ENCODE results near the gene BORCS5. TPM values are rescaled to one million over a fixed set of nuclear protein-coding genes. Genes with fewer than 3 reads are reported as not detected.

The BORCS5 gene
- total RNA-seq, 1 experiment from 2014 or later = 13.9 TPM

GRCh38 chr12:12405882-12406281 is 49.0 kb downstream of the BORCS5 start:
- no peak overlapping the region for H4K8ac ChIP-seq (replicated peaks; ENCODE audit: insufficient read length, low read depth, low read length)
- H2BK5ac ChIP-seq (ENCODE audit: insufficient read length, low read length) = no peak overlapping the region
- H3K4me1 ChIP-seq (ENCODE audit: insufficient read depth, low read length) = no peaks in the 10 kb centered on the region; the same call in 1 of the 2 replicates
- H3K56ac ChIP-seq (ENCODE audit: insufficient read length, low read depth, low read length) = no peak overlapping the region
- peaks cover 4 to 5% (median 4%) of the 10 kb centered on the region in 3 experiments; a peak in 6 of 7 replicates for H3K36me3 Mint-ChIP-seq (ENCODE audit: insufficient read depth in 1 of 3, low read depth in 3 of 3)
- no peak overlapping the region for H3K18ac ChIP-seq (ENCODE audit: insufficient read length, low read depth, low read length)
- no peak overlapping the region for H3K27ac Mint-ChIP-seq
- H3K79me1 ChIP-seq (ENCODE audit: insufficient read depth, low read depth, low read length, poor library complexity, severe bottlenecking) = no peaks in the 10 kb centered on the region
- H3K27me3 ChIP-seq (ENCODE audit: insufficient read depth, low read length) = no peaks in the 10 kb centered on the region
- H3K79me2 ChIP-seq (ENCODE audit: insufficient read depth, low read length) = no peaks in the 10 kb centered on the region
- H3K27ac ChIP-seq (ENCODE audit: insufficient read length, low read depth, low read length) = no peak overlapping the region
- H2BK120ac ChIP-seq (ENCODE audit: low read depth, low read length, poor library complexity, severe bottlenecking) = no peak overlapping the region
- no peaks in the 10 kb centered on the region for H3K23me2 ChIP-seq (ENCODE audit: insufficient read length, low read depth, low read length, poor library complexity, severe bottlenecking)
- H2AK5ac ChIP-seq (ENCODE audit: insufficient read length, low read length) = no peak overlapping the region
- H4K5ac ChIP-seq (ENCODE audit: insufficient read length, low read depth, low read length) = no peak overlapping the region
- no peaks in the 10 kb centered on the region for H4K20me1 ChIP-seq (ENCODE audit: control insufficient read depth, insufficient read depth, insufficient read length)
- H3K4me2 ChIP-seq (ENCODE audit: insufficient read depth, insufficient read length, low read length) = no peak overlapping the region
- WGBS (ENCODE audit: extremely low coverage, insufficient read length, low lambda C conversion rate) = no CpG with 5 or more reads among the region's 5 CpGs
- no peak overlapping the region for H2BK20ac ChIP-seq (ENCODE audit: low read depth, low read length, poor library complexity, severe bottlenecking)
- H2BK12ac ChIP-seq (ENCODE audit: insufficient read length, low read depth, low read length) = no peak overlapping the region
- DNase-seq = no peak
- H3K4me3 Mint-ChIP-seq = no peak overlapping the region
- no peak overlapping the region for H3K23ac ChIP-seq (ENCODE audit: insufficient read length, low read depth, low read length)
- no peaks in the 10 kb centered on the region for H3K27me3 Mint-ChIP-seq (ENCODE audit: low read depth)
- no peak overlapping the region for H2AFZ ChIP-seq (ENCODE audit: low read length)
- no peaks in the 10 kb centered on the region for H3K9me3 ChIP-seq (ENCODE audit: control insufficient read depth, low read depth, low read length)
- H3T11ph ChIP-seq (ENCODE audit: low read length) = no peak overlapping the region
- no peak for TF ChIP-seq CTCF (conservative IDR thresholded peaks at IDR 0.05)
- H3K4me1 Mint-ChIP-seq = peaks cover 13 to 16% of the 10 kb centered on the region in 2 experiments
- no peak overlapping the region for H4K91ac ChIP-seq (ENCODE audit: insufficient read length, low read depth, low read length)
- no peak overlapping the region for H3K14ac ChIP-seq (ENCODE audit: insufficient read depth, low read length)
- no peak overlapping the region for H2BK15ac ChIP-seq (ENCODE audit: low read depth, low read length)
- H3K9ac ChIP-seq (ENCODE audit: extremely low read depth, insufficient read length, low read length) = no peak overlapping the region
- 0 out of 5 replicates have a peak, but pooled peaks cover 0 to 2% of the 10 kb centered on the region in 2 experiments for H3K9me3 Mint-ChIP-seq
- no peak overlapping the region for H3K4ac ChIP-seq (ENCODE audit: low read depth, low read length)

Data from H9 (cell line).